Hematopoietic multipotent progenitor cell treated with erythropoietin and hydrocortisone succinate and interleukin-3 and kit ligand, for 4 days (in vitro differentiated cells): ENCODE data around the gene E2F3.

Source experiments
- DNase-seq: peaks from one replicate; pipeline ENCODE4 v3.0.0-alpha.2; 2015

E2F3 gene

DNA sequence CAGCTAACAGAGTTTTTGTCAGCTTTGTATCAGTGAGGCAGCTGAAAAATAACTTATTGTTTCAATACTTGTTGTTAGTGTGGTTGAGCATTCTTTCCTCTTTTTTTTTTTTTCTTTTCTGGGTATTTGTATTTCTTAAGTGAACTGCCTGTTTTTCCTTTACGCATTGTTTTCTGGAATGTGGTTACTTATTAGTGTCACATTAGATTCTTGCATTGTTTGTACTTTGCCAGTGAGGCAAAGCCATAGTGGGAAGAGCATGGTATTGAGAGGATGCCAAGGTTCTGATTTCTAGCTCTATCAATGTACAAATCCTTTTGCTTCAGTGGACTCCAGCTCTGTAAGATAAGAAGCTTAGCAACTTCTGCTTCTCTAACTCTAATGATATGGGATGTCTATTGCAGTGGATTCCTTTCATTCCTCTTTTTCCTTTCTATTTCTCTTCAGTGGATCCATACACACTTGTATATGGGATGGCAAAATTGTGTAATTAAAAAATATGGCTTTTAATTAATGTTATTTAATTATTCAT lies 136.5 kb downstream of the E2F3 start:
- peak; percentile 42 for DNase-seq

DNA sequence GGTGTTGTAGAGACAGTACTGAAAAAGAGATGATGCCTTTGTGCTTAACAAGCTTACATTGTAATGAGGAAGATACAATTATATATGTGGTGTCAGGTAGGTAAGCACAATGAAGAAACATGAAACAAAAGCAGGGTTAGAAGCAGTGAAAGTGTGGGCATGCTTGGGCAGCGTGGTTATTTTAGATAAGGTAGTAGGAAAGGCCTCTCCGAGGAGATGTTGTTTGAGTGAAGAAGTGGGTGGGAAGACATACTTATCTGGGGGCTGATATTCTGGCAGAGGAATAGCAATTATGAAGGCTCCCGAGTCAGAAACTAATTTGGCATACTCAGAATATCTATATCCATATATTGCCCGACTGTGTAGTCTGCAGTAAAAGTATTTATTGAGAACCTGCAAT lies 137.2 kb downstream of the E2F3 start:
- DNase-seq: peak; percentile 75

DNA sequence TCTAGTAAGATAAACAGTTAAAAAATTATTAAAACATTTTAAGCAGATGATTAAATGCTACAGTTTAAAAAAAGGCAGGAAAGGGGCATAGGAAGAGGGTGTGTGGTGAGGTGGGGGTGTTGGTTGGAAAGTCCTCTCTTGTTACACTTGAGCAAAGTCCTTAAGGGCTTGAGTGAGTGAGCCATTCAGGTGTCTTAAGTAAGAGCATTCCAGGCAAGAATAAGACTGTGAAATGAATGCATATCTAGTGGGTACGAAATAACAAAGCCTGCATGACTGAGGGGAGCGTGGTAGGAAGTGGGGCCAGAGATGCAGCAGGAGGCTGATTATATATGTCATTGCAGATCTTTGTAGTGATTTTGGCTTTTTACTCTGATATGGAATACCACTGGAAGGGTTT lies 137.7 kb downstream of the E2F3 start:
- DNase-seq: no peak

DNA sequence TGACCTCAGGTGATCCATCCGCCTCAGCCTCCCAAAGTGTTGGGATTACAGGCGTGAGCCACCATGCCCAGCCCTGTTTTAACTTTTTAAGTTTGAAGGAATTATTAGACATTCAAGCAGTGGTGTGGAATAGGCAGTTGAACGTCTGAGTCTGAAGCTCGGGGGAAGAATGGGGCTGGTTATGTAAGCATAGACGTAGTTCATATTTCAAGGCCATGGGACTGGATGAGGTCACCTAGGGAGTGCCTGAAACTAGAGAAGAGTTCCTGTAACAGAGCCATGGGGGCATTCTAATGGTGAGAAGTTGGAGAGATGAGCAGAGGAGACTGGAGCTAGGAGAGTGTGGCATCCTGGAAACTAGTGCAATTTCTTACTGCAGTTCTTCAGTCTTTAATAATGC lies 139.0 kb downstream of the E2F3 start:
- no peak for DNase-seq

DNA sequence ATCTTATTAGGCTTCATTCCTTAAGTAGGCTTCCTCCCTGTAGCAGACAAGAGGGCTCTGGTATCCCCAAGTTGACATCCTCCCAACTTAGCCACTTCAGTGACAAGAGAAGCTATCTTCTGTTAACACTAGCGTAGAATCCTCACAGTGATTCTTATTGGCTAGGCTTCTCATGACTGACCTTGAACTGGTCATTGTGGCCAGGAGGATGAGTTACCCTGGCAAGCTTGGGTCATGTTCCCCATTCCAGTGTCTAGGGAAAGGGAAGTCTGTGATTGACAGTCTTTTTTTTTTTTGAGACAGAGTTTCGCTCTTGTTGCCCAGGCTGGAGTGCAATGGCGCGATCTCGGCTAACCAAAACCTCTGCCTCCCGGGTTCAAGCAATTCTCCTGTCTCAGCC lies 139.7 kb downstream of the E2F3 start:
- DNase-seq: no peak

DNA sequence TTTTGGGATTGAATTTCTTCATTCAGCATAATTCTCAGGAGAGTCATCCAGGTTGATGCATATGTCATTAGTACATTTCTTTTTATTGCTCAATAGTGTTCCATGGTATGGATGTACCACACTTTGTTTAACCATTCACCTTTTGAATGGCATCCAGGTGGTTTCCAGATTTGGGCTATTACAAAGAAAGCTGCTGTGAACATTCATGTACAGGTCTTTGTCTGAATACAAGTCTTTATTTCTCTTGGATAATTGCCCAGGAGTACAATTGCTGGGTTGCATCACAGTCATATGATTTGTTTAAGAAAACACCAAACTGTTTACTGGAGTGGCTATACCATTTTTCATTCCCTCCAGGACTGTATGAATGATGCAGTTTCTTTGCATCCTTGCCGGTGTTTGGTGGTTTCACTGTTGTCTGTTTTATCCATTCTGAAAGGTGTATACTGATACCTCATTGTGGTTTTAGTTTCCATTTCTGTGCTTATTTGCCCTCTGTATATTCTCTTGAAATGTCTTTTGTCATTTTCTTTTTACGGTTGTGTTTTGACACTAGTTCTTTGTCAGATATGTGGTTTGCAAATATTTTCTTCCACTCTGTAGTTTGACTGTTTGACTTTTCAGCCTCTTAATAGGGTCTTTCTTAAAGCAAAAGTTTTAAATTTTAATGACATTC lies 141.4 kb downstream of the E2F3 start:
- no peak for DNase-seq
